GM19351 (cell line): Measurements from ENCODE around the gene SRPK1.

Source experiments
- ATAC-seq: cut with Tn5 transposase; IDR thresholded peaks from one replicate; pipeline ENCODE4 v1.9.1; 2021; ENCODE audit warnings: mild to moderate bottlenecking, moderate library complexity; ENCODE audit not compliant: unreplicated experiment

The SRPK1 gene

DNA sequence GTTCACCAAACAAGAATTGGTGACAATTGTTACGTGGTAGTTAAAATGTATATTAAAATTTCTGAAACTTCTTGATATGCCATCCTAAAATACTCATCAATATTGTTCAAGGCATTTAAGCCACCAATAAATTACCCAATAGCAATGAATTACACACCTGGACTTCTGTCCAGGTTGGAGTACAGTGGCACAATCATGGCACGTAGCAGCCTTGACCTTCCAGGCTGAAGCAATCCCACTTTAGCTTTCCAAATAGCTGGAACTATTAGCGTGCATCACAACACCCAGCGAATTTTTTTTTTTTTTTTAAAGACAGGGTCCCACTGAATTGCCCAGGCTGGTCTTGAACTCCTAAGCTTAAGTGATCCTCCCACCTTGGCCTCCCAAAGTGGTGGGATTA, 17.2 kb downstream of the SRPK1 start:
- ATAC-seq: no peak

DNA sequence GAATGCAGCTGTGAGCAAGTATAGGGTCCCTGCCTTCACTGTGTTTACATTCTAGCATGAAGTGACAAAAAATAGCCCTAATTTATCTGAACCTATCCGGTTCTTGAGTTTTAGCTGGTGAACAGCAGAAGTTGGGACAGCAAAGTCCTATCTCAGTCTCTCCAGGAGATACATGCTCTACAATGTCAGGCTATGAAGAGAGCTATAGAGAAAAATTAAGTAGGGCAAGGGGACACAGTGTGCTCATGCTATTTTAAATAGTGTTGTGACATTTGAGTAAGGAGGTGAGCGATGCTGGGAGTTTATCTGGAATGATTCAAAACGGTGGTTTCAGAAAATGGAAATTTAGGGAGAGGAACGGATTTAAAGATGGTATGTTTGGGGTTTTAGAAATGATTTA, 20.4 kb downstream of the SRPK1 start:
- ATAC-seq: no peak

DNA sequence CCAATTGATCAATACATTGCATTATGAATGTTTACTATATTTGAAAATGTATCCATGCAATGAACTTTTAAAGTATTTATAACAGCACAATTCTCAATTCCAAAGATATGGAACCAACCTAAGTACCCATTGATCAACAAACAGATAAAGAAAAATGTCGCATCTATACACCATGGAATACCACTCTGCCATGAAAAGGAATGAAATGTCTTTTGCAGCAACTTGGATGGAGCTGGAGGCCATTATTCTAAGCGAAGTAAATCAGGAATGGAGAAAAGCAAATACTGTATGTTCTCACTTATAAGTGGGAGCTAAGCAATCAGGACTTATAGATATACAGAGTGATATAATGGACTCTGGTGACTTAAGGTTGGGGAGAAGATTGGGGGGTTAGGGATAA, 22.9 kb downstream of the SRPK1 start:
- ATAC-seq: no peak

DNA sequence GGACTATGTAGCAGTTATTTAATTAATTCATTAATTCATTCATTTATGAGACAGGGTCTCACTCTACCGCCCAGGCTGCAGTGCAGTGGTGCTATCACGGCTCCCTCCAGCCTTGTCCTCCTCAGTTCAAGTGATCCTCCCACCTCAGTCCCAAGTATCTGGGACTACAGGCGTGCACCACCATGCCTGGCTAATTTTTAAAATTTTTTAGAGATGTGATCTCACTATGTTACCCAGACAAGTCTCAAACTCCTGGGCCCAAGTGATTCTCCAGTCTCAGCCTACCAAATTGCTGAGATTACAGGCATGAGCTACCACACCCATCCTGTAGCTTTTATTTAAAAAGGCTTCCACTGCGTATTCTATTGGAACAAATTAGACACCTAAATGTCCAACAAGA, 23.4 kb downstream of the SRPK1 start:
- ATAC-seq: no peak

- ATAC-seq: no peak
These were observed 23.9 kb downstream of the SRPK1 start for GRCh38 chr6:35897036-35897435.

DNA sequence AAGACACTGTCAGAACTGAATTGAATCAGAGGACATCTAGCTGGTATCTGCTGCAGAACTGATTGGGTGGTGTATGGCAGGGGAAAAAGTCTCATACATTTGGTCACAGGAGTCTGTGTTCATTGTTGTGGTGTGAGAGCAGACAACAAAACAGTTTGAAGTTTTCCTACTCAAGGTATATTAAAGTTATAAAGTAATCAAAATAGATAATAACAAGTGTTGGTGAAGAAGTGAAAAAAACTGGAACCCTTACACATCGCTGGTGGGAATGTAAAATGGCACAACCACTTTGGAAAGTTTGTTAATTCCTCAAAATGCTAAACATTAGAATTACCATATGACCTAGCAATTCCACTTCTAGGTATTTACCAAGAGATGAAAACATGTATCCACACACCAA, 24.7 kb downstream of the SRPK1 start:
- ATAC-seq: no peak

GRCh38 chr6:35895560-35895959, 25.3 kb downstream of the SRPK1 start:
- no peak for ATAC-seq

GRCh38 chr6:35894776-35895175, 26.1 kb downstream of the SRPK1 start:
- ATAC-seq: no peak

DNA sequence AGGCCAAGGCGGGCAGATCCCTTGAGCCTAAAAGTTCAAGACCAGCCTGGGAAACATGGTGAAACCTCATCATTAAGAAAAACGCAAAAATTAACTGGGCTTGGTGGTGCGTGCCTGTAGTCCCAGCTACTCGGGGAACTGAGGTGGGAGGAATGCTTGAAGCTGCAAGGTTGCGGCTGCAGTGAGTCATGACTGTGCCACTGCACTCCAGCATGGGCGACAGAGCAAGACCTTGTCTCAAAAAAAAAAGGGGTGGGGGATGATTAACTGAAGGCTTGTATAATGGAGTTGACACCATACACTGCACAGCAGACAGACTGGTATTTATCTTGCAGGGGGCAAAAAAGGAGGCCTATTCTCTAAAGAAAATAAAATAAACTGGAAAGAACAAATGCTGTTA, 27.7 kb downstream of the SRPK1 start:
- no peak for ATAC-seq

DNA sequence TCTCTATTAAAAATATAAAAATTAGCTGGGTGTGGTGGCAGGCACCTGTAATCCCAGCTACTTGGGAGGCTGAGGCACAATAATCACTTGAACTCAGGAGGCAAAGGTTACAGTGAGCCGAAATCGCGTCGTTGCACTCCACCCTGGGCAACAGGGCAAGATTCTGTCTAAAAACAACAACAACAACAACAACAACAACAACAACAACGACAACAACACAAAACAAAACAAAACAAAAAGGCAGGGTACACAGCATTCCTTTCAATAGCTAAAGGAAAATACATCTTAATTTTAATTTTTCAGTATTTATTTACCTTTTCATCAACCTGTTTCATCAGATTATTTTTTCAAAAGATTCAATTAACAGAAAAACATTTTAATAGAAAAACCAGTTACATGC, 28.4 kb downstream of the SRPK1 start:
- ATAC-seq: no peak

GRCh38 chr6:35879151-35879550, 41.7 kb downstream of the SRPK1 start:
- no peak for ATAC-seq

- no peak for ATAC-seq
These were observed 44.0 kb downstream of the SRPK1 start for GRCh38 chr6:35876902-35877301.

DNA sequence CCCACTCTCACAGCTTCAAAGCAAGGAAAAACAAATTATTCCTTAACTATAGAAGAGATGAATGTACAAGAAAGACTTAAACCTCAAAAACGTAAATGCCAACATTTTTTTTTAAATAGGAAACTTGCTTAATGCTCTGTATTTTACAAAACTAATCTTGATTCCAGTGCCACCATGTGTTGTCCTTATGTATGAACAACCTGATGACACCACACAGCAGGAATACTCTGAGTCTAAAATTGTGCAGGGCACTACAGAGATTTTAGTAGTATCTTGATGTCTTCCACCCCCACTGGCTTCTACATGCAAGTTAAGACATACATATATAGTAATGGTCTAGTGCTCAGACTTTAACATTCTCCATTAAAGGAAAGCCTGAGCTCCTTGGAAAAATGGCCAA, 46.2 kb downstream of the SRPK1 start:
- no peak for ATAC-seq

DNA sequence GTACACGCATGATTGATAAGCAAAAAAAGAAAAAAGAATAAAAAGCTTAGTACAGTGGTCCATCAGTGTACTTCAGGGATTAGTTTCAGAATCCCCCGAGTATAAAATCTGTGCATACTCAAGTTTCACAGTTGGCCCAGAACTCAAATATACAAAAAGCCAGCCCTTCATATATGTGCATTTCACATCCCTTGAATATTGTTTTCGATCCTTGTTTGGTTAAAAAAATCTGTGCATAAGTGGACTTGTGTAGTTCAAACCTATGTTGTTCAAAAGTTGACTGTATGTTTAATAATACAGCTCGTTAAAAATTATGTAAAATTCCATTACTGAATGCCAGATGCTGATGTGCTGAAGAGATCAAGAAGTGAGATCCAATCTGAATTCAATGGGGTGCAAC, 61.5 kb downstream of the SRPK1 start:
- ATAC-seq: no peak

DNA sequence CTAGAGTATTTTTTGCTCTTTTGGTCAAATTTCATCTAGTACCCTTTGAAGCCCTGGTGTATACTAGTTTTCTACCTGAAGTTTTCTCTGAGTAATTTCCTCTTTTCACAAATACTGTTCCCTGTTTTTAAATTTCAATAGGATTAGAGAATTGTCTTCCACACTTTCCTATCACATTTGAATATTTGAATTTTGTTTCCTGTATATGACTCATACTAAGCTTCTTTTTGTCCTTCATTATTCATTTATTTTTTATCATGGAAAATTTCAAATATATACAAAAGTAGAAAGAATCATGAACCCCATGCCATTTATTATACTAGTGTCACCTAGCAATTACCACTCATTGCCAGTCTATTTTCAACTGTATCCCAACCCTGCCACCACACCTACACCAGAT, 63.0 kb downstream of the SRPK1 start:
- ATAC-seq: no peak

DNA sequence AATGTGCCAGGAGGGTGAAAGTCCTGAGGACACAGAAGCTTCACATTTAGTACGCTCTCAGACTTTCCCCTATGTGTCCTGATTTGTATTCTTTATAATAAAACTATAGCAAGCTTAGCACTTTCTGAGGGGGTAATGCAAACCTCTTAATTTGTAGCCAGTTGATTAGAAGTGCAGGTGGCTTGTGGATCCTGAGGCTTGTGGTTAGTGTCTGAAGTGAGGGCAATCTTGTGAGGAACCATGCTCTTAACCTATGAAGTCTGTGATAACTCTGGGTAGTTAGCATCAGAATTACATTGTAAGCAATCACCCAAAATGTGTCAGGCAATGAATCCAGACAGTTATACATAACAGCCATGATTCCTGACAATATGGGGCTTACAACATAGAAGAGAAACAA, 64.6 kb downstream of the SRPK1 start:
- ATAC-seq: no peak

- no peak for ATAC-seq
These were observed 67.9 kb downstream of the SRPK1 start for GRCh38 chr6:35852994-35853393.

GRCh38 chr6:35850208-35850607, 70.7 kb downstream of the SRPK1 start:
- ATAC-seq: no peak

GRCh38 chr6:35844290-35844689, 76.6 kb downstream of the SRPK1 start:
- ATAC-seq: no peak

DNA sequence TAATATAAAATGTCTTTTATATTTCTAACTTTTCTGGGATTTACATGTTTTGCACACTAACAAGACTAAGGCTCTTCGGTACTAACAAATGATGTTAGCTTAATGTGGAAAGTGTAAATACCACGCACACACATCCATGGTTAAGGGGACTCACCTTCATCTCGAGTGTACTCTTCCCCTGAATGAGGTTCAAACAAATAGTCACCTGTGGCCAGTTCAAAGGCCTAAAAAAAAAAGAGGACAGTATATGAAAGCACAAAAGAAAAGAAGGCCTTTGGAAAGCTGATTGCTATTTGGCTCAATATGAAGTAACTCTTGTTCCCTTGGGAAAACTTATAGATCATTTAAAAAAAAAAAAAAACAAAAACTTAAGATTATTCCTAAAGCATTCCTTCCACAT, 78.5 kb downstream of the SRPK1 start:
- no peak for ATAC-seq

- ATAC-seq: no peak
These were observed 81.9 kb downstream of the SRPK1 start for GRCh38 chr6:35839019-35839418.

- no peak for ATAC-seq
These were observed 87.4 kb downstream of the SRPK1 start for GRCh38 chr6:35833536-35833935.

- ATAC-seq: no peak
These were observed 89.5 kb downstream of the SRPK1 start for GRCh38 chr6:35831257-35832007.
